GM21576 (cell line): ENCODE results near the gene LSM7.

Experiments
- ATAC-seq: cut with Tn5 transposase; IDR thresholded peaks from one replicate; pipeline ENCODE4 v1.9.1; 2021; ENCODE audit warnings: mild to moderate bottlenecking, moderate library complexity; ENCODE audit not compliant: unreplicated experiment

LSM7 gene

DNA sequence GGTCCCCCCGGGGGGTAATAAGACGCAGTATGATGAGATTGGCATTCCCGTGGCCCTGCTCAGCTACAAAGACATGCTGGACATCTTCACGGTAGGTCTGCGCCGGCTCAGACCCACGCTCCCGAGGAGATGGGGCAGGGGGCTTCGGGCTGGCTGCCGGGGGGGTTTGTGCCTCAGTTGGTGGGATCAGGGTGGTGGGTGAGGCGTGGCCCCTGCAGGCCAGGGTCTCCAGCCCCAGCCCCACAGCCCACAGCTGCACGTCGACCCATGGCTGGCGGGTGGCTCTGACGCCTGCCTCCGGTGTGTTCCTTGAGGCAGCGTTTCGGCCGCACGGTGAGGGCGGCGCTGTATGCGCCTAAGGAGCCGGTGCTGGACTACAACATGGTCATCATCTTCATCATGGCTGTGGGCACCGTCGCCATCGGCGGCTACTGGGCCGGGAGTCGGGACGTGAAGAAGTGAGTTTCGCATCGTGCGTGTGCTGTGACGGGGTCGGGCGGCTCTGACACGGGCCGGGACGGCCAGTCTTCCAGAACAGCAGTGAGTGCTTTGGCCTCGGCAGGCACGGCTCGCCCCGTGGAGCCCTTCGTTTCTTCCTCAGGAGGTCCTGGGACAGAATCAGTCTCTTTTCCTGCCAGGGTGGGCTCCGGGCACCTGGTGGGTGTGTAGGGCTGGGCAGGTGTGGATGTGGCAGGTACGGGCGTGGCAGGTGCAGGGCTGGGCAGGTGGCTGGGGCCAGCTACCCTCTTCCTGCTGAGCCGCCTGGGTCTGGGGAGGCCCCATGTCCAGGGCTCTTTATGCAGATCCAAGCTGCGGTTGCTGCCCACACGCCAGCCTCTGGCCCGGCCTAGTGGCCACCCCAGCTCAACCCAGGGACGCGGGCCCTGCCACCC is 10.6 kb upstream of the LSM7 start:
- no peak for ATAC-seq

DNA sequence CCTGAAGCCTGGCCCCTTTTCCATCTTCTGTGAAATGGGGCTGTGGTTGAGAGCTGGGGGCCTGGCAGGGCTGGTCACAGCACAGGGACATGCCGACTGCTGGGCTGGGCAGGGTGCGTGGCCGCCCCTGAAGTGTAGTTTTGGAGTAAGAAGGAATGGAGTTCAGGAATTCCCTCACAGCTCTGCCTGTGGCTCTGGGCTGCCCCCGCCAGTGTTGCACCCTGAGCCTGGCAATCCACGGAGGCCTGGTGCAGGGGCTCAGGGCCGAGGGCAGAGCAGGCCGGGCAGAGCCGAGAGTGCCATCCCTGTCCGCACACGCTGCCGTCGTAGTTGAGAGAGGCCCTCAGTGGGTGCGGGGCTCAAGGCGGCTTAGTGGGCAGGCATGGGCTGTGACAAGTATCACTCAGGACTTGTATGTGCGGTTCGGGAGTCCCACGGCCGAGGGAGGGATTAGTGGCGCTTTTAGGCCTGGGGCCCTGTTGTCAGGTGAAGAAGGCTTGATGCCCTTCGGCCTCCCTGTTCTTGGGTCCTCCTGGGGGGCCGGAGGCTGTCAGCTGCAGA is 9.7 kb upstream of the LSM7 start:
- no peak for ATAC-seq

DNA sequence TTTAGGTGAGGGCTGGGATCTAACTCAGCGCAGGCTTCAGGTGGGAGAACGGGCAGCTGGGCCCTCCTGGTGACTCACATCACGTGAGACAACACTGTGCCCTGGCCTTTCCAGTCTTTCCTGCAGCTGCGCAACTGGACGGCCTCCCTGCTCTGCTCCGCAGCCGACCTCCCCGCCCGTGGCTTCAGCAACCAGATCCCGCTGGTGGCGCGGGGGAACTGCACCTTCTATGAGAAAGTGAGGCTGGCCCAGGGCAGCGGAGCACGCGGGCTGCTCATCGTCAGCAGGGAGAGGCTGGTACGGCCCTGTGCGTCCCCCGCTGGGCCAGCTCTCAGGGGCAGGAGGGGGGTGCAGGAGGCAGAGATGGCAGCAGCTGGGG is 8.9 kb upstream of the LSM7 start:
- ATAC-seq: no peak

DNA sequence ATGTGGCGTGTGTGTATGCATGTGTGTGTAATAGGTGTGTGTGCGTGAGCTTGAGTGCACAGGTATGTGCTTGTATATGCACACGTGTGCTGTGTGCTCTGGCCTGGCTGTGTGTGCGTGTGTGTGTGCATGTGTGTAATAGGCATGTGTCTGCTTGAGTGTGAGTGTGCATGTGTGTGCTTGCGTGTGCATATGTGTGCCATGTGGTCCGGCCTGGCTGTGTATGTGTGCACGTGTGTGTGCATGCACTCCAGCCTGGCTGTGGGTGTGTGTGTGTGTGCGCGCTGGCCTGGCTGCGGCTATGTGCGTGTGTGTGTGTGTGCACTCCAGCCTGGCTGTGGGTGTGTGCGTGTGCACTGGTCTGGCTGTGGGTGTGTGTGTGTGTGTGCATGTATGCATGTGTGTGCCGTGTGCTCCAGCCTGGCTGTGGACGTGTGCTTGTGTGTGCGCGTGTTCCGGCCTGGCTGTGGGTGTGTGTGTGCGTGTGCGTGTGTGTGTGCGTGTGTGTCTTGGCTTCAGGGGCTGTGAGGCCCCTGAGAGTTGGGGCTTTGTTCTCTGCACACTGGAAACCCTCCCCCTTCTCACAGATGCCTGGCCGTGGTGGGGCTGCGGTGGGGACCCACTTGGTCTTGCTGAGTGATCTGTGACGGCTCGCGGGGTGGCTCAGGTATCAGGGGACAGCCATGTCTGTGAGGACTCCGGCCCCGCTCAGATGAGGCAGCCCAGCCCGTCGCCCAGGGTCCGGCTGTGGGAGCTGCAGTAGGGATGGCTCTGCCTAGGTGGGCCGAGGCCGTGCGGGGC is 8.3 kb upstream of the LSM7 start:
- ATAC-seq: no peak

DNA sequence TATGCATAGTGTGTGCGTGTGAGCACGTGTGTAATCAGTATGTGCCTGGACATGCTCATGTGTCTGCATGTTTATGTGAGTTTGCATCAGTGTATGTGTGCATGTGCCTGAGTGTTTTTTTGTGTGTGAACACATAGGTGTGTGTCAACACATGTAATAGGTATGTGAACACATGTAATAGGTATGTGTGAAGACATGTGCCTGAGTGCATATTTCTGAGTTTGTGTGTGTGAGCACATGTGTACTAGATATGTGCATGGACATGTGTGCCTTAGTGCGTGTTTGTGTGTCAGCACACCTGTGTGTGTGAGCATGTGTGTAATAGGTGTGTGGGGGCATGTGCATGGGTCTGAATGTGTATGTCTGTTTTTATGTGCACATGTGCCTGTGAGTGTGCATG is 7.5 kb upstream of the LSM7 start:
- ATAC-seq: no peak

DNA sequence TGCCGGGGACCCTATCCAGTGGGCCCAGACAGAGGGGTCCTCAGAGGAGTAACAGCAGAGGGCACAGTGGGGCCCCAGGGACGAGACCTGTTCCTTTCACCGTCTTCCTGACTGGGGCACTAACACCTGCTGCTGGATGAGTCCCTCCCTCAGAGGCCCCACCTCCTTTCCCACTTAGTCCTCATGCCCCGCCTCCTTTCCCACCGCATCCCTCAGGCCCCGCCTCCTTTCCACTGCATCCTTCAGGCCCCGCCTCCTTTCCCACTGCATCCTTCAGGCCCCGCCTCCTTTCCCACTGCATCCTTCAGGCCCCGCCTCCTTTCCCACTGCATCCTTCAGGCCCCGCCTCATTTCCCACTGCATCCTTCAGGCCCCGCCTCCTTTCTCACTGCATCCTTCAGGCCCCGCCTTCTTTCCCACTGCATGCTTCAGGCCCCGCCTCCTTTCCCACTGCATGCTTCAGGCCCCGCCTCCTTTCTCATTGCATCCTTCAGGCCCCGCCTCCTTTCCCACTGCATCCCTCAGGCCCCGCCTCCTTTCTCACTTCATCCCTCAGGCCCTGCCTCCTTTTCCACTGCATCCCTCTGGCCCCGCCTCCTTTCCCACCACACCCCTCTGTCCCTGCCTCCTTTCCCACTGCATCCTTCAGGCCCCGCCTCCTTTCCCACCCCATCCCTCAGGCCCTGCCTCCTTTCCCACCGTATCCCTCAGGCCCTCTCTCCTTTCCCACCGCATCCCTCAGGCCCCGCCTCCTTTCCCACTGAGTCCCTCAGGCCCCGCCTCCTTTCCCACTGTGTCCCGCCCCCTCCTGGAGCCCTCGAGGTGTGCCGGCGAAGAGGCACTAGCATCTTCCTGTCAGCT is 6.8 kb upstream of the LSM7 start:
- ATAC-seq: no peak

DNA sequence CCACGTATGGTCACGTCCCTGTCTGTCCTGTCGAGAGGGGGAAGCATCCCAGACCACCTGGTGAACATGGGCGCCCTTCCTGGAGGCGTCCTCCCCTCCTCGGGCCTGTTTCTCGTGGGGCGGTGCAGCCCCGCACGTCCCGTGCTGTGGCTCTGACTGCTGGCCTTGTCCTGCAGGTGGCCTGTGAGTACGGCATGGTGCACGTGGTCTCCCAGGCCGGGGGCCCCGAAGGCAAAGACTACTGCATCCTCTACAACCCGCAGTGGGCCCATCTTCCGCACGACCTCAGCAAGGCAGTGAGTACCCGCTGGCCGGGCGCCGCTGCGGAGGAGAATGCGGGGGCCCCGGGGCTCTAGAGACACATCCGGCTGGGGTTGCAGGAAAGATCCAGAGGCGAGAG is 6.0 kb upstream of the LSM7 start:
- ATAC-seq: no peak

DNA sequence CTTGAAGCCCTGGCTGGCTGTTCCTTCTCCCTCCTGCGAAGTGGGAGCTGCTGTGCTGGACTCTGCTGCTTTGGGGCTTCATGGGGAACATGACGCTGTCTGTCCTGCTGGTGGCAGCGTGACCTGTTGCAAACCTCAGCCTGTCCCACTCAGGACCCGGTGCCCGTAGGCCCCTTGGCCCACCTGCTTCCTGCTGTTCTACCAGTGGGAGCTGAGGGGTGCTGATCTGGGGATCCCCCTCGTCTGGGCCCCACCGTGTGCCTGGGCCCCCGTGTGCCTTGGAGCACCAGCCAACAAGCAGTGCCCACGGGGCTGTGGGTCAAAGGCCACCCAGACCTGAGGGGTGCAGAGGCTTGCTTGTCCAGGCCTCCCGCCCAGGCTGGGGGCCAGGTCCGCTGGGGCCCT is 5.4 kb upstream of the LSM7 start:
- no peak for ATAC-seq

DNA sequence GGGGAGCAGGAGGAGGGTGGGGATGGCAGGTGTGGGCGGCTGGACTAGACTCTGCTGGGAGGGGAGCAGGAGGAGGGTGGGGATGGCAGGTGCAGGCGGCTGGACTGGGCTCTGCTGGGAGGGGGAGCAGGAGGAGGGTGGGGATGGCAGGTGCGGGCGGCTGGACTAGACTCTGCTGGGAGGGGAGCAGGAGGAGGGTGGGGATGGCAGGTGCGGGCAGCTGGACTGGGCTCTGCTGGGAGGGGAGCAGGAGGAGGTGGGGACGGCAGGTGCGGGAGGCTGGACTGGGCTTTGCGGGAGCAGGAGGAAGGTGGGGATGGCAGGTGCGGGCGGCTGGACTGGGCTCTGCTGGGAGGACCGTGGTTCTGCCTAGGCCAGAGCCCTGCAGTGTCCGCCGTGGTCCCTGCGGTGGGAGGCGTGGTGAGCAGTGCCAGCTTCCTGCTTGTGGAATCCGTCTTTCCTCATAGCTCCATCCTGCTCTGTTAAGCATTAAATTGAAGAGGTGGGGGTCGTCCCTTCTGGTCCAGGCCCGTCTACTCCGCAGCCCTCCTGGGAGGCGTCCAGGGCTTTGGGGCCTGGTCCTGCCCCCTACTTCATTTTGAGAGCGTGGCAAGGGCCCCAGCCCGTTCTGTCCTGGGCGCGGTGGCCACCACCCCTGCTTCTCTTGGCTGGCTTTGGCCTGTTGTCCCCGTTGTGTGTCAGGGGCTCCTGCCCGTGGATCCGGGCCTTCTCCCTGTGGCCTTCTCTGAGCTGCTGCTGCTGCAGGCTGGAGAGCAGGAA is 4.8 kb upstream of the LSM7 start:
- no peak for ATAC-seq

DNA sequence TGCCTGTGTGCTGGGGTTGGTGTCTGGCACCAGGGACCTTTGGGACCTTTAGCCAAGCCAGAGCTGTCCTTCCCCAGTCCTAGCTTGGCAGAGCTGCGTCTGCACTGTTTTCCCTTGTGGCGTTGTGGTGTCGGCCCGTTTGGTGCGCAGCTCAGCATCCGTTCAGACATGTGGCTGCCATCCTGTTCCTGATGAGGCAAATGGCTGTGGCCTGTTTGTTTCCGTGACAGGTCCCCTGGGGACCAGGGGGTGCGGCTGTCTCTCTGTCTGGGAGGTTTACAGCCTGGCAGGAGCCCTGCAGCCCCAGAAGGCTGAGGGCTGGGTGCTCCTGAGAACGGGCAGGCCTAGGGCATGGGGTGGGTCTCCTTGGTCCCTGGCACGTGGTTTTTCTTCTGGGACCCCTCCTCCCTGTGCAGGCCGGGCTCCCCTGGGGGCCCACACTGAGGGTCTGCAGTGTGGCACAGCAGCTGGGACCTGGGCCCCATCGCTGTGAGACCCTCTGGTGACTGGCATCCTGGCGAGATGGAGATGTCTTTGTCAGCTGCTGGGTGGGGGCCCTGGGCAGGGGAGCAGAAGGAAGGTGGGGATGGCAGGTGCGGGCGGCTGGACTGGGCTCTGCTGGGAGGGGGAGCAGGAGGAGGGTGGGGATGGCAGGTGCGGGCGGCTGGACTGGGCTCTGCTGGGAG is 4.1 kb upstream of the LSM7 start:
- ATAC-seq: no peak

DNA sequence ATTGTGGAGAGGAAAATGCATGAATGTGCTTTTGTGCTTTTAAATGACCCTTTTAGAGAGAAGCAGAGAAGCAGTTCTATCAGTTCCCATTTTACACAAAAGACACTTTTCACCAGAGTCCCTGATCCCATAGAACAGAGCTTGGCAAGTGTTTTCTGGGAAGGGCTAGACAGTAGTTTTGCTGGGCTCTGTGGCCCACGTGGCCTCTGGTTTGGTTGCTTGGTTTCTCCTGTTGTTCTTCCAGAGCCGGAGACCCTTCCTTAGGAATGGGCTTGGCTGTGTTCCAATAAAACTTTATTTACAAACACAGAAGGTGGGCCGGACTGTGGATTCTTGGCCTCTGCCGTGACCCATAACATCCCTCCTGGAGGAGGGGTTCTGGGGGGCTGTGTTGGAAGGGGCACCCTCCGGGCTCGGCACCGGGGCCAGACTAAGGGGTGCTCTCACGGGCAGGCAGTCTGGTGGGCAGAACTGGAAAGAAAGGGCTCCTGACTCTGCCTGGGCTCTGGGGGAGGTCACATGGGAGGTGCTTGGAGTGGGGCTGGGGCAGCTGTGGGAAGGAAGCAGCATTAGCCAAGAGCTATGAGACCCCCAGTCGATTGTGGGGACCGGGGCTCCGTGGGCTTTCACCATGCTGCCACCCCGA is 3.3 kb upstream of the LSM7 start:
- ATAC-seq: no peak

DNA sequence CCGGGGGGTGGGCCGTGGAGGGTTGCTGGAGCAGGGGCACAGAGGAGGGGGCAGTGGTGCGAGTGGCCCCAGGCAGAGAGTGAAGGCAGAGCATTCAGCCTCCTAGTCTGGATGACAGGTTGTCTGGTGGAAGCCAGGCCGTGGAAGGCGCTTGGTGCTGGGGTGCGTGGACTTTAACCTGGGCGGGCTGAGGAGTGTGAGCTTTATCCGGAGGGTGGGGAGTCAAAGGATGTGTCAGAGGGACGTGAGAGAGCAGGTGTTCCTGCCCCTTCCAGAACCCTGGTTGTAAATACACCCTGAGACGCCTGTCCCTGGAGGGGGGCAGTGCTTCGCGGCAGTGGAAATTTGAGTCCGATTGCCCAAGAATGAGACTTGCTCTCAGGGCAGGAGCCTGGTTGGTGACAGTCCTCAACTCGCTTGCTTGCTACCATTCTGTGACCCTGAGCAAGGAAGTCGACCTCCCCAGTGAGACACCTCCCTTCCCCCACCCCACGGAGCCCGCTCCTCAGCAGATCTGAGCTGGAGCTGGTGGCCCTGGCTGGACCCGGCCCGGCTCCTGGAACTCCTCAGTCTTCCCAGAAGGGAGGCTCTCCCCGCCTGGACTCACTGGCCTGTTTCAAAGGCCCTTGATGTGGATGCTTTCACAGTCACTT is 2.4 kb upstream of the LSM7 start:
- no peak for ATAC-seq

DNA sequence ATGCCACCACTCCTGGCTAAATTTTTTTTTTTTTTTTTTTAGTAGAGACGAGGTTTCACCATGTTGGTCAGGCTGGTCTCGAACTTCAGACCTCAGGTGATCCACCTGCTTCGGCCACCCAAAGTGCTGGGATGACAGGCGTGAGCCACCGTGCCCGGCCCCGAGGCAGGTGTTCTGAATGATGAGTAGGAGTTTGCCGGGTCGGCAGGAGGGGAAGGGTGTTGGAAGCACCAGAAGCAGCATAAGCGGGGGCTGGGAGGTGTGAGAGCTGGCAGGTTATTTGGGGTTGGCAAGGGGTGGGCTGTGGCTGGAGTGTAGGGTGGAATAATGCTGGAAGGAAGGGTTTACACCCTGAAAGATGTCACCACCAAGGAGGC is 1.9 kb upstream of the LSM7 start:
- ATAC-seq: no peak

DNA sequence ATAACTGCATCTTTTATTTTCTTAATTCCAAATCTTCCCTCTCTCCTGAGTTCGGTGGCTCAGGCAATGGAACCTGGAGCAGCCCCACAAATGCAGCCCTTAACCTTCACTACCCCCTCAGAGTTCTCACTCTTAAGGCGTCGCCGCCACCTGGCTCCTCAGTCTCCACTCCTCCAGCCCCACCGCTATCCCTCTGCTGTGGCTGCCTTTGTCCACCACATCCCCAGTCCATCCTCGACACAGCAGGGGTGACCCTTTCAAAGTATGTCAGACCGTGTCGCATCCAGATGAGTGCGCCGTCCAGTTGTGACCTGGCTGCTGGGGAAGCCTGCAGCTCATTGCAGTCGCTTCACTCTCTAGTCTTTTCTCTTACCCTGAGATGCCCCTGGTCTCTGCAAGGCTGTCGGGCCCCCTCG is 1.1 kb upstream of the LSM7 start:
- no peak for ATAC-seq

DNA sequence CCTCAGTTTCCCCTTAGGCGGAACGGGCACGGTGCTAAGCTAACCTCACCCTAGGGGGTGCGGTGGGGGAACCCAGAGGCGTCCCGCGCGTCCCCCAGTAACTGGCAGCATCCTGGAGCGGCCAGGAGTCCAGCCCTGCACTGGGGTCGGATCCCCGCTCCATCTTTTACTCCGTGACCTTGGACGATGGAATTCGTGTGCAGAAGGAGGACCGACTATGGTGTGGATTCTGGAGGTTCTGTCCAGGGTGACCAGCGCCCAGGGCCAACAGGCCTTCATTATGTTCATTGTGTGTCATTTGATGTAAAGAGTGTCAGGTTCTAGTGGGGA is 728 bp upstream of the LSM7 start:
- no peak for ATAC-seq

DNA sequence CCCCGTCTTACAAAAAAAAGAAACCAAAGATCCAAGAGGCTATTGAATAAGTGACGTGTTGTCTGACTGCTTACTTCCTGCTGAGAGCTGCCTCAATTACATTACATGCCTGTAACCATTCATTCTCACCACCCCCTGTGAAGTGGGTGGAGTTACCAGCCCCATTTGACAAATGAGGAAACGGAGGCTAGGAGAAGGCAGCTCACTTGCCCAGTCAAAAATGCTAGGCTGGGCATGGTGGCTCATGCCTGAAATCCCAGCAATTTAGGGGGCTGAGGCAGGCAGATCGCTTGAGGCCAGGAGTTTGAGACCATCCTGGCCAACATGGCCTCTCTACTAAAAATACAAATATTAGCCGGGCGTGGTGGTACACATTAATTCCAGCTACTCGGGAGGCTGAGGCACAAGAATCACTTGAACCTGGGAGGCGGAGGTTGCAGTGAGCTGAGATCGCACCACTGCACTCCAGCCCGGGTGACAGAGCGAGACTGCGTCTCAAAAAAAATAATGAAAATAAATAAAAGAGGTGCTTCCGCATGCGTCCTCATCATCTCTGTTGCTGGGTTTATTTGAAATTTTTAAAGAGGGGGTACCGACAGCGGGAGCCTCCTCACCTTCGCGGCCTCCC is 499 bp downstream of the LSM7 start:
- ATAC-seq: no peak

DNA sequence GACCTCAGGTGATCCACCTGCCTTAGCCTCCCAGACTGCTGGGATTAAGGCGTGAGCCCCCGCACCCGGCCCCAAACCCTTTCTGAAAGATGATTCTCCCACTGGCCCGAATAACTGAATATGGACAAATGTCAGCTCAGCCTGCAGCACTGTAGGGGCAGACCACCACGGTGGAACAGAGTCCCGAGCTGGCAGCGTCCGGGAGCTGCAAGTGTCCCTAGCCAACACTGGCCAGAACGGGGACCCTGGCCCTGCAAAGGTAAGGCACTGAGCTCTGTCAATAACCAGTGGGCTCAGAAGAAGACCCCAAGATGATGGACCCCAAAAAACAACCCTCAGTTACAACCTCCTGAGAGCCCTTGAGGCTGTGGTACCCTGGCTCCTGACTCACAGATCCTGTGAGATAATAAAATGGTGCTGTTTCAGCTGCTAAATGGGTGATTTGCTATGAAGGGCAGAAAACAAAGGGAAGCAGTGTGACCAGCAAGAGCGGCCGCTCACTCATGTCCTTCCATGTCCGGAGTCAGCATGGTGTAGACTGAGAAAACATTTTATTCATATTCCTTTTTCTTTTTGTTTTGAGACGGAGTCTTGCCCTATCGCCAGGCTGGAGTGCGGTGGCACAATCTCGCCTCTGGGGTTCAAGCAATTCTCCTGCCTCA is 1.6 kb downstream of the LSM7 start:
- ATAC-seq: no peak
